Dermis lymphatic vessel endothelial cell (primary cell): ENCODE data around the gene ANAPC10. TPM values are rescaled to one million over a fixed set of nuclear protein-coding genes. Genes with fewer than 3 reads are reported as not detected.

ENCODE experiments used
- total RNA-seq: library from RNA; depleted of rRNA; stranded (reverse); fragments of >200 nt; gene quantifications from 2 replicates; pipeline ENCODE4 v1.2.1, GENCODE V29; 2014

ANAPC10 gene
- 20.0 and 25.2 TPM in 2 replicates for total RNA-seq

DNA sequence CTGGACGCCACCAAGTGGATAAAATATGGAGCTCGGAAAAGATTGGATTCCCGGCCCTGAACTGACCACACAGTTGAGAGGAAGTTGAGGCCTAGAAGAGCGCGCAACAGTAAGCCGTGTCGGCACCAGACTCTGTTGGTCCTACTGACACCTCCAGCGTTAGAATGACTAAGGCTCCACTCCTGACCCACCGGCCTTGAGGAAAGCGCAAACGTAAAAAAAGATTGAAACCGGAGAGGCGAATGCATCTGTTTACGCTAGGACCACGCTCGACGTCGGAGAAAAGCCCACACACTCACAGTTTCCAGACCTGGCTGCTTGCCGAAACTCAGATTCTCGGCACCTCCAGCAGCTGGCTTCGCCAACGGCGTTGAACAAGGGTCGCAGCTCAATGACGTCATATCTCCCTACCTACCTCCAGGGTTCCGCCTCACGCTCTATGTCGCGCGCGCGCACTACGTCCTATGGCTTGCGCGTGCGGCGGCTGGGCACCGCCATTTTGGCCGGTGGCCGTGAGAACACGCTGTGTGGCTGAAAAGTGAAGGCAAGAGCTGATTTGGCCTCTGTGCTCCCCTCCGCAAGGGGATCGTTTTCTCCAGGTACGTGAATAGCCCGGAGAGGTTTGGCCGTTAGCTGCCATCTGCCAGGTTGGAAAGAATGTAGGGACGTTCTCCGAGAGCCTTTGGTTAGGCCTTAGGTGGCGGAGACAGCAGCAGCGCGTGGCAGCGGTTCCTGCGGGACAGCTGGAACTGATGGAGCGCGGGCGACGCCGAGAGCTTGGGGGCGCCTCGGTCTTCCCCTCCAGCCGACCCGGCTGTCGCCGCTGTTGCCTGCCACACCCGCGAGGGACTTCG, at the start of gene ANAPC10, which contains the start of gene ABCE1:
TSS of gene ANAPC10 (minus strand) at position 376 of the 854 bp plus-strand sequence. CDS start 2,097 bp downstream, outside the sequence.
TSS of gene ABCE1 (plus strand) at position 491 of the 854 bp plus-strand sequence. CDS start 6,102 bp downstream, outside the sequence.

Other genes starting within 250 kb of the ANAPC10 start
- 88.8 and 144 TPM in 2 replicates for gene ABCE1, start 115 bp upstream of the ANAPC10 start, total RNA-seq
- 21.3 and 23.3 TPM in 2 replicates for gene OTUD4, start 82.4 kb upstream of the ANAPC10 start, total RNA-seq